ENCODE results near the gene OR10G6. TPM values are rescaled to one million over a fixed set of nuclear protein-coding genes. Genes with fewer than 3 reads are reported as not detected.

OR10G6 gene
- total RNA-seq, 4 donors from 2014 or later, result not detected

DNA sequence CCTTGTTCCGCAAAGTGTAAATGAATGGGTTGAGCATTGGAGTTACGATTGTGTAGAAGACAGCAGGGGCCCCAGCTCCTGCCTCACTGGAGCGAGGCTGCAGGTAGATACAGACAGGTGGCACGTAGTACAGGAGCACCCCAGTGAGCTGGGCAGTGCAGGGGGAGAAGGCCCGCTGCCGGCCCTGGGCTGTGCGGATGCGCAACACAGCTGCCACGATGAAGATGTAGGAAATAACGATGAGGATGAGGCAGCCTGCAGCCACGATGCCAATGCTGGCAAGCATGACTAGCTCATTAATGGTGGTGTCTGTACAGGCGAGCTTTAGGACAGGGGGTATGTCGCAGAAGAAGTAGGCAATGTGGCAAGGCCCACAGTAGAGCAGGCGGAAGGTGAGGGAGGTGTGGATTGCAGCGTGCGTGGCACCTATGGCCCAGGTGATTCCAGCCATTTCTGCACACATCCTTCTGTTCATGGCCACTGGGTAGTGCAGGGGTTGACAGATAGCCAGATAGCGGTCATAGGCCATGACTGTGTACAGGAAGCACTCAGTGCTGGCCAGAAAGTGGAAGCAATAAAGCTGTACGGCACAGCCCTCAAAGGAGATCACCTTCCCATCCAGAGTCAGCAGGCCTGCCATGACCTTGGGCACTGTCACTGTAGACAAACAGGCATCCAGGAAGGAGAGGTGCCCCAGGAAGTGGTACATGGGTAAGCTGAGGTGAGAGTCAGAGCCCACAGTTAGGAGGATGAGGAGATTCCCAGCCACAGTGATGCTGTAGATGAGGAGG is 18.0 kb downstream of the OR10G6 start:
- Histone ChIP-seq H3K4me3 (no peak overlapping the region), H3K36me3 (no peaks in the 10 kb centered on the region), H3K9me3 (no peaks in the 10 kb centered on the region), H3K27me3 (no peaks in the 10 kb centered on the region), H3K27ac (no peak overlapping the region), H3K4me1 (no peaks in the 10 kb centered on the region)
- TF ChIP-seq, protein P1, sequence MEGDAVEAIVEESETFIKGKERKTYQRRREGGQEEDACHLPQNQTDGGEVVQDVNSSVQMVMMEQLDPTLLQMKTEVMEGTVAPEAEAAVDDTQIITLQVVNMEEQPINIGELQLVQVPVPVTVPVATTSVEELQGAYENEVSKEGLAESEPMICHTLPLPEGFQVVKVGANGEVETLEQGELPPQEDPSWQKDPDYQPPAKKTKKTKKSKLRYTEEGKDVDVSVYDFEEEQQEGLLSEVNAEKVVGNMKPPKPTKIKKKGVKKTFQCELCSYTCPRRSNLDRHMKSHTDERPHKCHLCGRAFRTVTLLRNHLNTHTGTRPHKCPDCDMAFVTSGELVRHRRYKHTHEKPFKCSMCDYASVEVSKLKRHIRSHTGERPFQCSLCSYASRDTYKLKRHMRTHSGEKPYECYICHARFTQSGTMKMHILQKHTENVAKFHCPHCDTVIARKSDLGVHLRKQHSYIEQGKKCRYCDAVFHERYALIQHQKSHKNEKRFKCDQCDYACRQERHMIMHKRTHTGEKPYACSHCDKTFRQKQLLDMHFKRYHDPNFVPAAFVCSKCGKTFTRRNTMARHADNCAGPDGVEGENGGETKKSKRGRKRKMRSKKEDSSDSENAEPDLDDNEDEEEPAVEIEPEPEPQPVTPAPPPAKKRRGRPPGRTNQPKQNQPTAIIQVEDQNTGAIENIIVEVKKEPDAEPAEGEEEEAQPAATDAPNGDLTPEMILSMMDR (IDR thresholded peaks at IDR 0.05 in 4 of 5, conservative IDR thresholded peaks at IDR 0.05 in 1 of 5), result no peak
- no peak for TF ChIP-seq POLR2A (IDR thresholded peaks at IDR 0.05)
- intact Hi-C loops (cut with DNase I; ENCODE audit: low total_unique reads), result no loop called here
- DNase-seq, result no peak
- no peak for ATAC-seq
- in situ Hi-C loops (cut with MboI; ENCODE audit: low sequenced_read_pairs in 4 of 4), result no loop called here

DNA sequence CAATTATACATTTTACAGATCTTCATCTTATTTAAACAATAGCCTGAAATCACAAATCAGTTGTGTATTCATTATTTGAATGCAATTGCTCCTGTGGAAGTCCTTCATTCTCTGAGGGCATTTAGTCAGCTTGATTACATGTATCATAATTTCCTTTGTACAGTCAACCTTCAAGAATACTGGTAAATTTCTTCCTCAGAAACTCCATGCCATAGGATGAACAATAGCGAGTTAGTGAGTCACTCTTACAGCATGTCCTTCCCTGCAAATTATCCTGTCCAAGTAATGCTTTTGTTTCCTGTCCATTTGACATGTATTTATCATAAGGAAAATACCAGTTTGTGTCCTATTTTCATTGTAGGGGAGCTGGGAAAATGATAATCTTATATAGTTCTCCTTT is 21.1 kb downstream of the OR10G6 start:
- intact Hi-C loops (cut with DNase I; ENCODE audit: low total_unique reads), result no loop called here

DNA sequence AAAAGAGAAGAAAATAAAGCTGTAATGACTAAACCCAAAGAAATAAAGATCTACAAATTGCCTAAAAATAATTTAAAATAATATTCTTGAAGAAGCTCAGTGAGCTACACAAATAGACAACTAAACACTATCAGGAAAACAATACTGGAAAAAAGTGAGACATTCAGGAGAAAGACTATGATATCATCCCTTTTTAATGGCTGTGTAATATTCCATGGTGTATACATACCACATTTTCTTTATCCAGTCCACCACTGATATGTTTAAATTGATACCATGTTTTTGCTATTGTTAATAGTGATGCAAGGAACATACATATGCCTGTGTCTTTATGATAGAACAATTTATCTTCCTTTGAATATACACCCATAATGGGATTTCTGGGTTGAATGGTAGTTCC is 38.2 kb downstream of the OR10G6 start:
- Histone ChIP-seq H3K9me3 (no peaks in the 10 kb centered on the region), H3K4me3 (no peak overlapping the region), H3K36me3 (no peaks in the 10 kb centered on the region), H3K4me1 (no peaks in the 10 kb centered on the region), H3K27ac (no peak overlapping the region), H3K27me3 (no peaks in the 10 kb centered on the region)
- no peak for ATAC-seq
- in situ Hi-C loops (cut with MboI; ENCODE audit: low sequenced_read_pairs in 4 of 4) (no loop called here), intact Hi-C loops (cut with DNase I; ENCODE audit: low total_unique reads) (no loop called here)
- no peak for TF ChIP-seq POLR2A (IDR thresholded peaks at IDR 0.05)
- TF ChIP-seq, protein P1 (IDR thresholded peaks at IDR 0.05 in 4 of 5, conservative IDR thresholded peaks at IDR 0.05 in 1 of 5), result no peak
- no peak for DNase-seq

More for the DNA sequence above, 21.1 kb downstream of the OR10G6 start:
- Histone ChIP-seq H3K27ac (no peak overlapping the region), H3K36me3 (no peaks in the 10 kb centered on the region), H3K9me3 (no peaks in the 10 kb centered on the region), H3K27me3 (no peaks in the 10 kb centered on the region), H3K4me1 (no peaks in the 10 kb centered on the region), H3K4me3 (no peak overlapping the region)
- in situ Hi-C loops (cut with MboI; ENCODE audit: low sequenced_read_pairs in 4 of 4), result no loop called here
- no peak for DNase-seq
- TF ChIP-seq, protein P1 (IDR thresholded peaks at IDR 0.05 in 4 of 5, conservative IDR thresholded peaks at IDR 0.05 in 1 of 5), result no peak
- no peak for TF ChIP-seq POLR2A (IDR thresholded peaks at IDR 0.05)
- ATAC-seq, result no peak

DNA sequence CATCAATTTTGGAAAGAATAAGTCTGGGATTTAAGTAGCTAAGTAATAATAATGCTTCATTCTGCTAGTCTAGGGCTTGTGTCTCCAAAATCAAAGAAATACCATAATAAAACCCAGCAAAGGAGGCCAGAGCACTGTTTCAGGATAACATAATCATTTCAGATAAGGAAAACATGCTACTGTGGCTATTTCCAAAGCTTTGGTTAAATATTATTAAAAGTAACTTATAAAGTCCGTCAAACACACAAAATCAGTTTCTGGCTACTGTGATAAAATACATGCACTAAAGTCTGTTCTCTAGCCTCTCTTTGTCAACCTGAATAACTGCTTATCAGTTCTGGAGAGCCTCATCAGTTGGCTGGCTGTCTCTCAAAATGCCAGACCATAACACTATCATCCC is 49.8 kb downstream of the OR10G6 start:
- ATAC-seq (no peak), DNase-seq (no peak)
- no peaks in the 10 kb centered on the region for H3K9me3 ChIP-seq
- in situ Hi-C loops (cut with MboI; ENCODE audit: low sequenced_read_pairs in 4 of 4) (no loop called here), intact Hi-C loops (cut with DNase I; ENCODE audit: low total_unique reads) (no loop called here)
- H3K36me3 ChIP-seq, result no peaks in the 10 kb centered on the region
- H3K4me1 ChIP-seq, result no peaks in the 10 kb centered on the region
- H3K27ac ChIP-seq, result no peak overlapping the region
- no peak overlapping the region for H3K4me3 ChIP-seq
- no peaks in the 10 kb centered on the region for H3K27me3 ChIP-seq
- TF ChIP-seq, protein P1 (IDR thresholded peaks at IDR 0.05 in 4 of 5, conservative IDR thresholded peaks at IDR 0.05 in 1 of 5), result no peak
- TF ChIP-seq POLR2A (IDR thresholded peaks at IDR 0.05), result no peak

Other genes with a start within 250 kb of the OR10G6 start
- not detected for gene OR6X1, start 240.6 kb downstream of the OR10G6 start, total RNA-seq
- gene OR6M1, start 188.8 kb downstream of the OR10G6 start, total RNA-seq, result not detected
- not detected for gene TMEM225, start 109.5 kb downstream of the OR10G6 start, total RNA-seq
- not detected for gene OR8D4, start 93.0 kb downstream of the OR10G6 start, total RNA-seq
- gene OR4D5, start 55.5 kb downstream of the OR10G6 start, total RNA-seq, result not detected
- not detected for gene OR6T1, start 51.3 kb downstream of the OR10G6 start, total RNA-seq
- not detected for gene OR10S1, start 17.4 kb downstream of the OR10G6 start, total RNA-seq
- gene OR10G4, start 17.8 kb upstream of the OR10G6 start, total RNA-seq, result not detected
- not detected for gene OR10G9, start 27.9 kb upstream of the OR10G6 start, total RNA-seq
- not detected for gene OR10G8, start 31.6 kb upstream of the OR10G6 start, total RNA-seq
- gene OR10G7, start 46.2 kb upstream of the OR10G6 start, total RNA-seq, result not detected
- gene VWA5A, start 120.3 kb upstream of the OR10G6 start, total RNA-seq, result 1 to 10 TPM; 1.6 to 2.5 (median 2.1) TPM
- not detected for gene OR10D3, start 188.2 kb upstream of the OR10G6 start, total RNA-seq
- not detected for gene OR8G1, start 245.9 kb upstream of the OR10G6 start, total RNA-seq

Measured in gastrocnemius medialis (tissue), 4 donors.